ENCODE results near the gene PTPRN2.

GRCh38 chr7:158458716-158459282 lies 128.8 kb downstream of the PTPRN2 start:
- no peak for TF ChIP-seq CTCF (IDR thresholded peaks at IDR 0.05)
- TF ChIP-seq POLR2AphosphoS5 (IDR thresholded peaks at IDR 0.05), result no peak
